K562 (cell line): ENCODE data around the gene ANXA4. TPM values are rescaled to one million over a fixed set of nuclear protein-coding genes. Genes with fewer than 3 reads are reported as not detected.

Experiments
- ATAC-seq: fragments of 200-7000 bp; cut with Tn5 transposase; 3 replicates; pipeline ENCODE4 v1.9.1; 2020; ENCODE audit warnings: moderate library complexity
- BruUV-seq: library from RNA; stranded (reverse); fragments of 400-500 nt; replicated peaks from 2 replicates; lab custom pipeline; 2021; lab: Mats Ljungman, UMichigan
- CTCF ChIA-PET: fragments of 300-600 bp; formaldehyde crosslinking; extraction: SDS; loops from one replicate; lab custom pipeline; 2021; ENCODE audit warnings: low intra/inter-chr PET ratio; lab: Yijun Ruan, JAX
- POLR2A ChIA-PET: fragments of 300-600, 350-650 bp; sonication (Branson Sonifier 250); formaldehyde crosslinking; extraction: SDS; loops from one replicate; lab custom pipeline; 2021; ENCODE audit warnings: antibody characterized with exemption, inconsistent platforms; lab: Yijun Ruan, JAX
- DNase-seq, 4 experiments: peaks; one replicate each; pipeline versions ENCODE4 v3.0.0 to v3.0.0-alpha.2; 2011 to 2018; ENCODE audit warnings: low spot score in 3 of 4, mixed read lengths in 3 of 4; ENCODE audit errors: extremely low read depth in 1 of 4
- FAIRE-seq: peaks from 2 replicates; lab custom pipeline; 2011; peaks lifted over from hg19 to GRCh38; lab: Jason Lieb, UNC
- H2AFZ ChIP-seq: 2 replicates; pipeline ENCODE4 v1.6.0; 2011; ENCODE audit warnings: low read depth, low read length, control low read depth, inconsistent platforms
- H3K27ac ChIP-seq: fragments of 200-600 bp; 3 replicates; pipeline ENCODE4 v1.8.0; 2011; ENCODE audit warnings: low read depth, mild to moderate bottlenecking, control low read depth, inconsistent platforms, low read length, moderate library complexity, mixed read lengths; ENCODE audit errors: extremely low read depth
- H3K27me3 ChIP-seq, 2 experiments: fragments of 300-600 bp in 1 of 2; 2 replicates in 1 of 2; 3 replicates in 1 of 2; pipeline versions ENCODE4 v1.6.0 to v1.8.0; 2011; ENCODE audit warnings: inconsistent platforms in 2 of 2, low read length in 2 of 2, mild to moderate bottlenecking in 1 of 2, mixed read lengths in 1 of 2, moderate library complexity in 1 of 2; ENCODE audit not compliant: control insufficient read depth in 2 of 2, insufficient read depth in 2 of 2
- H3K36me3 ChIP-seq: fragments of 300-600 bp; 3 replicates; pipeline ENCODE4 v1.8.0; 2011; ENCODE audit warnings: mild to moderate bottlenecking, low read length, inconsistent platforms; ENCODE audit not compliant: control insufficient read depth, insufficient read depth
- H3K4me1 ChIP-seq, 2 experiments: fragments of 200-600 bp in 1 of 2; replicated peaks in 1 of 2; 2 replicates in 1 of 2; 3 replicates in 1 of 2; pipeline versions ENCODE4 v1.5.1 to v1.8.0; 2011; ENCODE audit warnings: inconsistent platforms in 2 of 2, low read length in 2 of 2, mild to moderate bottlenecking in 1 of 2, mixed read lengths in 1 of 2, moderate library complexity in 1 of 2; ENCODE audit not compliant: control insufficient read depth in 2 of 2, insufficient read depth in 2 of 2
- H3K4me2 ChIP-seq: 2 replicates; pipeline ENCODE4 v1.6.1; 2011; ENCODE audit warnings: low read length, control low read depth, inconsistent platforms, mixed read lengths; ENCODE audit not compliant: insufficient read depth
- H3K4me3 ChIP-seq: fragments of 200-600 bp; sonication (generic), shearing (Covaris generic); 2 replicates; pipeline ENCODE4 v1.5.1; 2016; ENCODE audit warnings: control low read depth, inconsistent platforms
- H3K79me2 ChIP-seq: fragments of 200-600 bp; 3 replicates; pipeline ENCODE4 v1.8.0; 2011; ENCODE audit warnings: low read length, inconsistent platforms; ENCODE audit not compliant: control insufficient read depth, insufficient read depth
- H3K9ac ChIP-seq, 2 experiments: 2 replicates each; pipeline versions ENCODE4 v1.6.0 to v1.6.1; 2011; ENCODE audit warnings: low read depth in 2 of 2, low read length in 2 of 2, control low read depth in 1 of 2, inconsistent platforms in 1 of 2, mild to moderate bottlenecking in 1 of 2, mixed read lengths in 1 of 2; ENCODE audit not compliant: insufficient read depth in 1 of 2
- H3K9me1 ChIP-seq: one replicate; pipeline ENCODE4 v1.6.0; 2011; ENCODE audit warnings: inconsistent platforms, mild to moderate bottlenecking, low read length, moderate library complexity; ENCODE audit not compliant: control insufficient read depth, insufficient read depth
- H3K9me3 ChIP-seq: replicated peaks from 2 replicates; pipeline ENCODE4 v1.5.1; 2011; ENCODE audit warnings: low read depth, low read length, inconsistent platforms; ENCODE audit not compliant: control insufficient read depth, insufficient read depth
- H4K20me1 ChIP-seq: replicated peaks from 2 replicates; pipeline ENCODE4 v1.6.1; 2011; ENCODE audit warnings: low read length, inconsistent platforms, mixed read lengths; ENCODE audit not compliant: control insufficient read depth, insufficient read depth
- C11orf30 ChIP-seq: fragments of 450-650 bp; IDR thresholded peaks from 2 replicates; pipeline ENCODE4 v1.6.1; 2016; ENCODE audit warnings: low read depth, mild to moderate bottlenecking
- CREBBP ChIP-seq: IDR thresholded peaks from one replicate; pipeline ENCODE4 v1.6.1; 2012; ENCODE audit warnings: low read depth, mild to moderate bottlenecking, control low read depth, inconsistent platforms, low read length
- DIDO1 ChIP-seq: fragments of 450-650 bp; IDR thresholded peaks from 2 replicates; pipeline ENCODE4 v1.6.1; 2016; ENCODE audit warnings: low read depth, missing biosample characterization, missing genetic modification characterization
- E2F4 ChIP-seq: sonication (generic); formaldehyde crosslinking; IDR thresholded peaks from 2 replicates; pipeline ENCODE4 v1.8.0; 2022; ENCODE audit warnings: mild to moderate bottlenecking, low read depth, missing genetic modification reagents
- HBP1 ChIP-seq: fragments of 450-650 bp; formaldehyde crosslinking; IDR thresholded peaks from 2 replicates; pipeline ENCODE4 v1.4.0; 2022; ENCODE audit warnings: missing genetic modification characterization
- HNRNPLL ChIP-seq: fragments of 200-400 bp; formaldehyde crosslinking; IDR thresholded peaks from 2 replicates; pipeline ENCODE4 v1.6.1; 2017; ENCODE audit warnings: low read length, low read depth, mild to moderate bottlenecking; ENCODE audit not compliant: poor library complexity, severe bottlenecking
- KLF13 ChIP-seq: fragments of 450-650 bp; IDR thresholded peaks from 2 replicates; pipeline ENCODE4 v1.6.1; 2016; ENCODE audit warnings: missing genetic modification characterization, low read depth, mild to moderate bottlenecking, missing compliant biosample characterization, moderate library complexity, borderline replicate concordance
- MXI1 ChIP-seq: IDR thresholded peaks from 2 replicates; pipeline ENCODE4 v1.6.1; 2011; ENCODE audit warnings: low read depth, mild to moderate bottlenecking, improper control_type of control experiment, low read length
- POLR2H ChIP-seq: IDR thresholded peaks from 2 replicates; pipeline ENCODE4 v1.6.1; 2016; ENCODE audit warnings: missing genetic modification characterization, low read depth, mild to moderate bottlenecking, control low read depth, missing compliant biosample characterization, moderate library complexity
- ZNF239 ChIP-seq: fragments of 250-450 bp; sonication (Bioruptor Pico); IDR thresholded peaks from 2 replicates; pipeline ENCODE4 v1.4.0; 2020; ENCODE audit warnings: mild to moderate bottlenecking
- ZNF644 ChIP-seq: fragments of 200-800 bp; sonication (Bioruptor generic); IDR thresholded peaks from 2 replicates; pipeline ENCODE4 v1.6.1; 2016; ENCODE audit warnings: low read depth, missing genetic modification characterization, missing compliant biosample characterization
- WGBS: fragments of 100-300 bp; shearing (Covaris generic); methylation state at CpG from one replicate; pipeline ENCODE4 v1.1.6; 2016; ENCODE audit warnings: low coverage, mixed read lengths; ENCODE audit not compliant: insufficient coverage; ENCODE audit errors: missing lambda C conversion rate; 5-methylcytosine and 5-hydroxymethylcytosine counted together
- in situ Hi-C: fragments of 300-500 bp; cut with MboI; formaldehyde crosslinking; loops from 4 replicates; pipeline ENCODE4 v1.15.0; 2018; ENCODE audit warnings: inconsistent platforms, mixed read lengths
- intact Hi-C: fragments of 100-400 bp; cut with micrococcal nuclease; formaldehyde crosslinking; loops from 2 replicates; pipeline ENCODE4 v1.14.2; 2022
- polyA plus RNA-seq, 8 experiments: library from polyadenylated mRNA; depleted of rRNA in 4 of 8; stranded (reverse) in 5 of 8; unstranded in 3 of 8; fragments of >200 nt; fragmentation: Nextera tagmentation in 2 of 8; fragmentation: Illumina TruSeq in 1 of 8; extraction: Ambion mirVana in 2 of 8; extraction: Trizol in 1 of 8; gene quantifications; 2 replicates each; pipeline versions ENCODE4 v1.2.1 to v1.2.3, GENCODE V29; 2011 to 2014; ENCODE audit warnings: inconsistent platforms in 1 of 8, missing spikeins in 1 of 8
- total RNA-seq, 7 experiments: library from RNA; depleted of rRNA in 6 of 7; stranded (reverse); fragments of >200 nt in 6 of 7; fragmentation: Illumina TruSeq in 2 of 7; extraction: Trizol in 2 of 7; gene quantifications; 2 replicates each; pipeline versions ENCODE4 v1.2.1 to v1.2.3, GENCODE V29; 2011 to 2021; ENCODE audit warnings: low replicate concordance in 1 of 7
- TF ChIP-seq, protein P1 (sequence below): fragments of 450-650 bp; IDR thresholded peaks from 2 replicates; pipeline ENCODE4 v1.6.1; 2016; ENCODE audit warnings: missing biosample characterization, missing genetic modification characterization

The ANXA4 gene
- total and polyA plus RNA-seq, 9 of the 15 experiments (the other 6 are each of a cell fraction or from before 2014, with no cell fraction given), result 3.4 to 13.6 (median 11.6) TPM

- ChIA-PET CTCF (no interaction called here), POLR2A (no interaction called here)
- H3K9me1 ChIP-seq, result no peaks in the 10 kb centered on the region
- TF ChIP-seq POLR2H (no peak), ZNF239 (CRISPR knock-in tag) (no peak), E2F4 (CRISPR knock-in tag) (no peak), MXI1 (no peak)
- 0% methylated on average over 2 of the region's 2 CpGs for WGBS
- no TSS peak for BruUV-seq
- no peaks in the 10 kb centered on the region for H3K9me3 ChIP-seq
- no peak overlapping the region for H2AFZ ChIP-seq
- H4K20me1 ChIP-seq, result no peaks in the 10 kb centered on the region
- intact Hi-C loops, result no loop called here
- H3K4me3 ChIP-seq, result no peak overlapping the region
- no peaks in the 10 kb centered on the region; a peak in 1 of 5 replicates for H3K4me1 ChIP-seq
- no peaks in the 10 kb centered on the region for H3K79me2 ChIP-seq
- peaks cover 0 to 4% of the 10 kb centered on the region in 2 experiments; a peak in 2 of 5 replicates for H3K27me3 ChIP-seq
- no peak for FAIRE-seq
- no peaks in the 10 kb centered on the region for H3K36me3 ChIP-seq
- ATAC-seq, result no peak
- no peak overlapping the region for H3K9ac ChIP-seq
- DNase-seq, result no peak
- no peak overlapping the region for H3K4me2 ChIP-seq
- H3K27ac ChIP-seq, result no peak overlapping the region
- in situ Hi-C loops, result no loop called here
Observed at GRCh38 chr2:69695850-69696216, 46.1 kb upstream of the ANXA4 start.

DNA sequence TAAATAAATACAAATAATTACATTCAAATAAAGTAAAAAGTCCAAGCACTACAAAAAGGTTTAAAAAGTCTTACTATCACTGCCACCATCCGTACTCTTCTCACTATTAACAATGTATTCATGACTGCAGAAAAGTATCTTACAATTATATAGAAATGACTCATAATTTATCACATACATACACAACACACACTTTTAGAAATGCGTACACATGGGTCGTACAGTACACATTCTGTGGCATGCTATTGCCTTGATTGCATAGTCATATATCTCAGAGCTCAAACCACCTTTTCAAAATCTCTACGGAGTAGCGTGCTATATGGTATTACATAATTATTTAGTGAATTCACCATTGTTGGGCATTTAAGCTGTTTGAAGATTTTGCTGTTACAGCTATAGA, 41.6 kb upstream of the ANXA4 start:
- Histone ChIP-seq H3K9ac (no peak overlapping the region), H3K27me3 (peaks cover 0 to 4% of the 10 kb centered on the region in 2 experiments; a peak in 2 of 5 replicates), H3K4me2 (no peak overlapping the region), H3K9me1 (no peaks in the 10 kb centered on the region), H3K9me3 (no peaks in the 10 kb centered on the region), H3K36me3 (no peaks in the 10 kb centered on the region), H3K4me1 (no peaks in the 10 kb centered on the region), H2AFZ (no peak overlapping the region), H3K27ac (no peak overlapping the region), H4K20me1 (no peaks in the 10 kb centered on the region), H3K79me2 (no peaks in the 10 kb centered on the region), H3K4me3 (no peak overlapping the region)
- POLR2A ChIA-PET, result interaction anchor here (1.2 kb wide), 1 partner anchor 17 kb away, joined by 4 read pairs; no protein-coding TSS in a partner anchor
- CTCF ChIA-PET, result no interaction called here
- intact Hi-C loops, result no loop called here
- ATAC-seq (no peak), DNase-seq (no peak), FAIRE-seq (no peak)
- BruUV-seq, result no TSS peak
- 25% methylated on average over 5 of the region's 5 CpGs for WGBS
- in situ Hi-C loops, result loop anchor here (25.0 kb wide), 1 partner anchor 663 kb away; no protein-coding TSS in a partner anchor
- no peak for TF ChIP-seq HBP1
- TF ChIP-seq, protein P1, sequence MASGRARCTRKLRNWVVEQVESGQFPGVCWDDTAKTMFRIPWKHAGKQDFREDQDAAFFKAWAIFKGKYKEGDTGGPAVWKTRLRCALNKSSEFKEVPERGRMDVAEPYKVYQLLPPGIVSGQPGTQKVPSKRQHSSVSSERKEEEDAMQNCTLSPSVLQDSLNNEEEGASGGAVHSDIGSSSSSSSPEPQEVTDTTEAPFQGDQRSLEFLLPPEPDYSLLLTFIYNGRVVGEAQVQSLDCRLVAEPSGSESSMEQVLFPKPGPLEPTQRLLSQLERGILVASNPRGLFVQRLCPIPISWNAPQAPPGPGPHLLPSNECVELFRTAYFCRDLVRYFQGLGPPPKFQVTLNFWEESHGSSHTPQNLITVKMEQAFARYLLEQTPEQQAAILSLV (tag), result no peak
- no peak for TF ChIP-seq KLF13 (tag)
- TF ChIP-seq C11orf30, result no peak
- no peak for TF ChIP-seq ZNF644 (tag)
- no peak for TF ChIP-seq HNRNPLL
- TF ChIP-seq DIDO1 (tag), result no peak
- TF ChIP-seq CREBBP, result no peak
